K562 (cell line): ENCODE results near the gene GDF11. TPM values are rescaled to one million over a fixed set of nuclear protein-coding genes. Genes with fewer than 3 reads are reported as not detected.

Experiments
- ARID2 ChIP-seq: fragments of 450-650 bp; IDR thresholded peaks from 2 replicates; pipeline ENCODE4 v1.6.1; 2017; ENCODE audit warnings: antibody characterized with exemption, mild to moderate bottlenecking
- BCLAF1 ChIP-seq, 2 experiments: fragments of 450-650 bp in 1 of 2; IDR thresholded peaks; 2 replicates each; pipeline ENCODE4 v1.6.1; 2011 to 2017; ENCODE audit warnings: low read depth in 2 of 2, antibody characterized with exemption in 1 of 2, borderline replicate concordance in 1 of 2, low read length in 1 of 2, mild to moderate bottlenecking in 1 of 2, mixed read lengths in 1 of 2; ENCODE audit not compliant: control insufficient read depth in 1 of 2
- CREB1 ChIP-seq, 2 experiments: sonication (generic) in 1 of 2; formaldehyde crosslinking in 1 of 2; IDR thresholded peaks; 2 replicates each; pipeline versions ENCODE4 v1.6.1 to v1.8.0; 2012 to 2022; ENCODE audit warnings: inconsistent platforms in 1 of 2, mild to moderate bottlenecking in 1 of 2, missing genetic modification reagents in 1 of 2, moderate library complexity in 1 of 2
- CREBBP ChIP-seq: IDR thresholded peaks from one replicate; pipeline ENCODE4 v1.6.1; 2012; ENCODE audit warnings: low read depth, mild to moderate bottlenecking, control low read depth, inconsistent platforms, low read length
- FOXP4 ChIP-seq: sonication (generic); formaldehyde crosslinking; IDR thresholded peaks from 2 replicates; pipeline ENCODE4 v1.8.0; 2022; ENCODE audit warnings: mild to moderate bottlenecking, missing genetic modification reagents, borderline replicate concordance
- LARP7 ChIP-seq: fragments of 450-650 bp; IDR thresholded peaks from 2 replicates; pipeline ENCODE4 v1.6.1; 2016
- PATZ1 ChIP-seq: fragments of 250-450 bp; sonication (Bioruptor Pico); IDR thresholded peaks from 2 replicates; pipeline ENCODE4 v1.5.0; 2020; ENCODE audit warnings: mild to moderate bottlenecking, borderline replicate concordance
- PYGO2 ChIP-seq: fragments of 450-650 bp; IDR thresholded peaks from 2 replicates; pipeline ENCODE4 v1.6.1; 2016; ENCODE audit warnings: mild to moderate bottlenecking, missing genetic modification characterization, moderate library complexity, missing compliant biosample characterization
- SAP30 ChIP-seq: fragments of 200-600 bp; sonication (generic); IDR thresholded peaks from 2 replicates; pipeline ENCODE4 v1.6.1; 2012; ENCODE audit warnings: borderline replicate concordance, low read depth, mild to moderate bottlenecking, moderate library complexity, low read length, control low read depth, inconsistent platforms; ENCODE audit not compliant: insufficient read depth, poor library complexity, severe bottlenecking
- SIN3A ChIP-seq, 2 experiments: fragments of 150-350 bp in 1 of 2; IDR thresholded peaks; 2 replicates each; pipeline ENCODE4 v1.6.1; 2011 to 2016; ENCODE audit warnings: borderline replicate concordance in 2 of 2, low read depth in 2 of 2, low read length in 2 of 2, mild to moderate bottlenecking in 2 of 2, moderate library complexity in 2 of 2; ENCODE audit not compliant: control insufficient read depth in 1 of 2
- ZBED1 ChIP-seq: IDR thresholded peaks from 2 replicates; pipeline ENCODE4 v1.6.1; 2014
- ZNF75A ChIP-seq: fragments of 450-650 bp; formaldehyde crosslinking; IDR thresholded peaks from 2 replicates; pipeline ENCODE4 v1.4.0; 2020; ENCODE audit warnings: mild to moderate bottlenecking
- ZNF785 ChIP-seq: fragments of 250-450 bp; sonication (Bioruptor Pico); IDR thresholded peaks from 2 replicates; pipeline ENCODE4 v1.4.0; 2020; ENCODE audit warnings: mild to moderate bottlenecking
- polyA plus RNA-seq, 8 experiments: library from polyadenylated mRNA; depleted of rRNA in 4 of 8; stranded (reverse) in 5 of 8; unstranded in 3 of 8; fragments of >200 nt; fragmentation: Nextera tagmentation in 2 of 8; fragmentation: Illumina TruSeq in 1 of 8; extraction: Ambion mirVana in 2 of 8; extraction: Trizol in 1 of 8; gene quantifications; 2 replicates each; pipeline versions ENCODE4 v1.2.1 to v1.2.3, GENCODE V29; 2011 to 2014; ENCODE audit warnings: inconsistent platforms in 1 of 8, missing spikeins in 1 of 8
- total RNA-seq, 7 experiments: library from RNA; depleted of rRNA in 6 of 7; stranded (reverse); fragments of >200 nt in 6 of 7; fragmentation: Illumina TruSeq in 2 of 7; extraction: Trizol in 2 of 7; gene quantifications; 2 replicates each; pipeline versions ENCODE4 v1.2.1 to v1.2.3, GENCODE V29; 2011 to 2021; ENCODE audit warnings: low replicate concordance in 1 of 7
- TF ChIP-seq, protein P1 (sequence below): fragments of 250-450 bp; sonication (Bioruptor Pico); IDR thresholded peaks from 2 replicates; pipeline ENCODE4 v1.4.0; 2020; ENCODE audit warnings: borderline replicate concordance
- TF ChIP-seq, protein P2 (sequence below): sonication (generic); formaldehyde crosslinking; IDR thresholded peaks from 2 replicates; pipeline ENCODE4 v1.8.1; 2023; ENCODE audit warnings: mild to moderate bottlenecking, missing genetic modification reagents

GDF11 gene
- total and polyA plus RNA-seq, 9 of the 15 experiments (the other 6 are each of a cell fraction or from before 2014, with no cell fraction given) = 1.4 to 15.7 (median 4.8) TPM

- TF ChIP-seq, protein P1, sequence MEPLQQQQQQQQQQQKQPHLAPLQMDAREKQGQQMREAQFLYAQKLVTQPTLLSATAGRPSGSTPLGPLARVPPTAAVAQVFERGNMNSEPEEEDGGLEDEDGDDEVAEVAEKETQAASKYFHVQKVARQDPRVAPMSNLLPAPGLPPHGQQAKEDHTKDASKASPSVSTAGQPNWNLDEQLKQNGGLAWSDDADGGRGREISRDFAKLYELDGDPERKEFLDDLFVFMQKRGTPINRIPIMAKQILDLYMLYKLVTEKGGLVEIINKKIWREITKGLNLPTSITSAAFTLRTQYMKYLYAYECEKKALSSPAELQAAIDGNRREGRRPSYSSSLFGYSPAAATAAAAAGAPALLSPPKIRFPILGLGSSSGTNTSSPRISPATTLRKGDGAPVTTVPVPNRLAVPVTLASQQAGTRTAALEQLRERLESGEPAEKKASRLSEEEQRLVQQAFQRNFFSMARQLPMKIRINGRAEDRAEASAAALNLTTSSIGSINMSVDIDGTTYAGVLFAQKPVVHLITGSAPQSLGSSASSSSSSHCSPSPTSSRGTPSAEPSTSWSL (CRISPR knock-in tag) = no peak
- TF ChIP-seq, protein P2, sequence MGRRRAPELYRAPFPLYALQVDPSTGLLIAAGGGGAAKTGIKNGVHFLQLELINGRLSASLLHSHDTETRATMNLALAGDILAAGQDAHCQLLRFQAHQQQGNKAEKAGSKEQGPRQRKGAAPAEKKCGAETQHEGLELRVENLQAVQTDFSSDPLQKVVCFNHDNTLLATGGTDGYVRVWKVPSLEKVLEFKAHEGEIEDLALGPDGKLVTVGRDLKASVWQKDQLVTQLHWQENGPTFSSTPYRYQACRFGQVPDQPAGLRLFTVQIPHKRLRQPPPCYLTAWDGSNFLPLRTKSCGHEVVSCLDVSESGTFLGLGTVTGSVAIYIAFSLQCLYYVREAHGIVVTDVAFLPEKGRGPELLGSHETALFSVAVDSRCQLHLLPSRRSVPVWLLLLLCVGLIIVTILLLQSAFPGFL (CRISPR knock-in tag) = no peak
- TF ChIP-seq PATZ1 (CRISPR knock-in tag) (0 out of 2 replicates have a peak, but pooled peaks have one; percentile 46), SIN3A (IDR thresholded peaks at IDR 0.05; ENCODE audit: borderline replicate concordance in 2 of 2, control insufficient read depth in 1 of 2, low read depth in 2 of 2, low read length in 2 of 2) (no peak), CREBBP (no peak), PYGO2 (tag) (no peak), ARID2 (0 out of 2 replicates have a peak, but pooled peaks have one; percentile 6), CREB1 (IDR thresholded peaks at IDR 0.05) (no peak), CREB1 (CRISPR knock-in tag; IDR thresholded peaks at IDR 0.05) (no peak), FOXP4 (CRISPR knock-in tag) (no peak), BCLAF1 (IDR thresholded peaks at IDR 0.05; ENCODE audit: borderline replicate concordance in 1 of 2, control insufficient read depth in 1 of 2, low read depth in 2 of 2, low read length in 1 of 2) (0 out of 4 replicates have a peak, but pooled peaks of 1 of the 2 experiments have one; percentile 19), SAP30 (no peak), ZBED1 (0 out of 2 replicates have a peak, but pooled peaks have one; percentile 27), ZNF785 (CRISPR knock-in tag) (no peak), LARP7 (no peak), ZNF75A (CRISPR knock-in tag) (no peak)
Measured at GRCh38 chr12:55724226-55724939, 18.5 kb upstream of the GDF11 start (continued).
